GM21360 (cell line): ENCODE results near the gene FAM217B.

Experiments
- ATAC-seq: cut with Tn5 transposase; IDR thresholded peaks from one replicate; pipeline ENCODE4 v1.9.1; 2021; ENCODE audit warnings: mild to moderate bottlenecking, moderate library complexity; ENCODE audit not compliant: unreplicated experiment

FAM217B gene

DNA sequence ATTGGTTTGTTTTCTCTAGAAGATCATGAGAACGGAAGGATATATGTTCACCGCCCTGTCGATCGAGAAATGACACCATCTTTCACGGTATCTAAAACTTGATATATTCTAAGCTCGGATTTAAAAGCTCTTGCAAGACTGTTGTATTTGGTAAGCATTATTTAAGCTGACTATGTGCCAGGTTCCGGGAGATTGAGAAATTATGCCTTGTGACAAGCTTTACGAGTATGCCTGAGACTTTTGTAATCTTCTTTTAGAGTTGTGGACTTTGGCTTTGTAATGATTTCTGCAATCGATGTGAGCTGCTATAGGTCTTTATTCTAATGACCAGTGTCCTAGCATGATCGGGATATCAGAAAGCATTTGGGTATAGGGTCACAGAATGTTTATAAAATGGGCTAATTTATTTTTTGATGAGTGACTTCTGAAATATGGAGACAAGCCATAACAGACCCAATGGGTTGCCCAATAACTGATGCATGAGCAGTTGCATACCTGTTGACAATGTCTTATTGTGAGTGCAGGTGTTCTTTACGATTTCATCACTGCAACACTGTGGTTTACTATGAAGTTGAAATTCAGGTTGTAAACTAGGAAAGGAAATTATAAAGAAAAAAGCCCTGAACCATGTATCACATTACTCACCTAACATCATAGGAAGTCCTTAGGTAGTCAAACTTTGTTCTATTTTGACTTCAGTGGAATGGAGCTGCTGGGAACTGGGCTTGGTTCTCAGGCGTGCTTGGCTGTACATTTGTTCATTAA is 32.0 kb downstream of the FAM217B start:
- no peak for ATAC-seq

DNA sequence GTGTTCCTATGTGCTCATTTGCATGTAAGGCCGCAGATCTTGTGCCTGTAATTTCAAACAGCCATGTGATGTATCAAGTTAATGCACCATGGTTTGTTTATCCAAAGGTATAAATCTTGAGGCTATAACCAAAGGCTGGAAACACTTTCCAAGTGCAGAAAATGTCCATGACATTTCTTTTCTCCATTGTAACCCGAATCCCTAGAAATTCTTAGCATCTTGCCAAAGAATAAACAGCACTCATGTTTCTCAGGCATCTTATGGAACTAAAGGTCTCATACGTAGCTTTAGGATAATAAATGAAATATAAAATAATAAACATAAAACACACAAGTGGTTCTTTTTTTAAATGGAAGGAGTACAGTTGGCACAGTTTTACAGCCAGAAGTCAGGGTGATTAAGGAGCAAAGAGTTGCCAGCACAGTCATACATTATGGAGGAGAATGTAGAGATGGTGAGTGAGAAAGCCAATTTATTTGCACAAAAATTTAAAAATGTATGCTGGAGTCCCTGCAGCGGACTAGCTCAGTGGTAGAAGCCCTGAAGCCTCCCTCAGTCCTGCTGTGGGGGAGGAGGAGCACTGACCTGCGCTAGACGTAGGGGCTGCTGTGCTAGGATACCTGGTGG is 36.1 kb downstream of the FAM217B start:
- no peak for ATAC-seq

DNA sequence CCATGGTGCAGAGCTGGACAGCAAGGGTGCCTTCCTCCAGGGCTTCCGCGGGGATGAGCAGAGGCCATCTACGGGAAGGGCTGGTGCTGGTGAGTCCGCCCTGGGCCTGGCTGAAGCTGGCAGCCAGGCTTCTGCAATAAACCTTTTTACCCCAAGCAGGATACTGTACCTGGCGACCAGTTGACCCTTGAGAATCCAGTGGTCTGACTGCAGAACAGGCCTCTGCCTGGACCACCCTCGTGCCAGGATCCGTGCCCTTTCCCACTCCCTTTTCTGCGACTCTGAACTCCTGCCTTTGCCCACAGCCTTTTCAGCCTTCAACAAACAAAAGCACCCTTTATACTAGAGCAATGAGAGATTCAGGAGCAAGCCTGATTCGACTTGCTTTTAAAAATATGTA is 36.9 kb downstream of the FAM217B start:
- no peak for ATAC-seq

GRCh38 chr20:59983076-59983475 is 42.9 kb downstream of the FAM217B start:
- no peak for ATAC-seq

DNA sequence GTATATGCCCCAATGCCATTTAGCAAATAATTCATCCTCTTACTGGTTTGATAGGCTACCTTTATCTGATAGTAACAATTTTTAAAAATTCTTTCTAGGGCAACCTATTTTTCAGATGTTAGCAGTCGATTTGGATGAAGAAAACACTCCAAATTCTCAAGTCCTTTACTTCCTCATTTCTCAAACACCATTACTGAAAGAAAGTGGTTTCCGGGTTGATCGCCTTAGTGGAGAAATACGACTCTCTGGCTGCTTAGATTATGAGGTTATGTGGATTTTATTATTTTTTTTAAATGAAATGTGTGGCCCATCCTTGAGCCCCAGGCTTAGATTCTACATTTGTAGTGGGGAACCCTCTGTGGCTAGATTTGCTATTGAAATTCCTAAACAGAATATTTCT is 44.4 kb downstream of the FAM217B start:
- ATAC-seq = no peak

DNA sequence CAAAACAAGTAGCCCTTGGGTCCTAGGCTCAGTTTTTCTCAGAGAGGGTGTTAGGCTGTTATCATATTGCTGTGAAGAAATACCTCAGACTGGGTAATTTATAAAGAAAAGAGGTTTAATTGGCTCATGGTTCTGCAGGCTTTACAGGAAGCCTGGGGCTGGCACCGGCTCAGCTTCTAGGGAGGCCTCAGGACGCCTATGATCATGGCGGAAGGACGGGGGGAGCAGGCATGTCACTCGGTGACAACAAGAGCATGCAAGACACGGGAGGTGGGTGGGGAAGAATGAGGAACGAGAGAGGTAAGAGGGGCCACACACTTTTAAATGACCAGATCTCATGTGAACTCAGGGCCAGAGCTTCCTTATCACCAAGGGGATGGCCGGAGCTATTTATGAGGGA is 45.0 kb downstream of the FAM217B start:
- ATAC-seq = no peak

- ATAC-seq = no peak
These were observed 45.7 kb downstream of the FAM217B start for GRCh38 chr20:59985864-59986263.

- ATAC-seq = no peak
These were observed 46.9 kb downstream of the FAM217B start for GRCh38 chr20:59987135-59987534.

- ATAC-seq = no peak
These were observed 48.0 kb downstream of the FAM217B start for GRCh38 chr20:59988141-59988540.

DNA sequence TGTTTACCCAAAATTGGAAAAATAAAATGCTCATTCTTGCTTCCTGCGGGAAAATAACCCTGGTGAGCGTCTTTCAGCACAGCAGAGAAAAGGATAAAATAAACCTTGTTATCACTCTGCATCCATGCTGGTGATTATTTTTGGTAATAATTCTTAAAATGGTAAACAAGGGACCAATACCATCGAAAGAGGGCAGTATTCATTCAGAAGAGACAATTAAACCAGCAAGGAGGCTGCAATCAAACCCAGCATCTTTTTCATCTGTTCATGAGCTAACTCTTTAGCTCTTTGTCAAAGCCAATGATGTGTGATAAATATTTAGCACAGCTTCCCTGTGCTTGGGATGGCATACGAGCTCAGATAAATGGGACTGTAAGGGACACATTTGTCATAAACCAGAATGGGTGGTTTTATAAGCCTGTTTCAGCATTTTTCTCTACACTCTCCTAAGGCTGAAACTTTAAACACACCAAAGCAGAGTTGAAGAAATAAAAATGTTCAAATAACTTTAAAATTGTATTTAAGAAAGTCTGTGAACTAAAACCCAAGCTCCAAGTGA is 52.4 kb downstream of the FAM217B start:
- ATAC-seq = no peak

- no peak for ATAC-seq
These were observed 53.7 kb downstream of the FAM217B start for GRCh38 chr20:59993736-59994430.

DNA sequence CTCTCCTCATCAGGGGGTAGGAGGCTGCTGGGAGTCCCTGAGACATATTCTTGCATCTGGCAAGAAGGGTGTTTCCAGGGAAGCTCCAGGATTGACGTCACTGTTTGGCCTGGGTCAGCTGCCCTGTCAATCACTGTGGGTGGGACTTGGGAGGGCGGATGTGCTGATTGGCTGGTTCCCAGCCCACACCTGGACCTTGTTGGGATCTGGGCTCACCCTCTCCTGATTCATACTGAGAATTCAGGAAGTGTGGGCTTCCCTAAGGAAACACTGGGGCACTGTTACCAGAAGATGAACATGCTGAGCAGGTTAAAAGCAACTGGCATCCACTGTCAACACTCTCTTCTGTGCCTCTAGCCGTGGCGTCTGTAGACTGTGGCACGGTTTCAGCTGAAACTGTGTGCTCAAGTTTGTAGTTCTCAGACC is 54.5 kb downstream of the FAM217B start:
- ATAC-seq = no peak

GRCh38 chr20:59996108-59996507 is 55.9 kb downstream of the FAM217B start:
- no peak for ATAC-seq

DNA sequence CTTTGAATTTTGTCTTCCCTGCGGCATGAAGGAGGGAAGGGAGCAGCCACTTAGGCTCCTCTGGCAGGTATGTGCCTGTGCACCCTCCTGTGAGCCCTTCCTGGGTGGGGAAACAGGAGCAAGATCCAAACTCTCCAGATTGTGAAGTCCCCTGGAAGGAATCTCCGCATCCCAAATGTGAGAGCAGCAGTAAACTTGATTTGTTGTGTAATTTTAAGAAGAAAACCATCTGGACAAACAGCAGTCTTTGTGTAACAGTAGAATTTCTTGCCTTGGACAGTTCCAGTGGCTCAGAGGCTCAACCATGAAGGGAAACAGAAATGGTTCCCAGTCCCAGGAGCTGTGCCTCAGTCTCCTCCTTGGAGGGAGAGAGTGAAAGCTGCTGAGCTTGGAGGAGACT is 57.7 kb downstream of the FAM217B start:
- no peak for ATAC-seq
